Measurements from ENCODE around the gene DTNBP1.

DNA sequence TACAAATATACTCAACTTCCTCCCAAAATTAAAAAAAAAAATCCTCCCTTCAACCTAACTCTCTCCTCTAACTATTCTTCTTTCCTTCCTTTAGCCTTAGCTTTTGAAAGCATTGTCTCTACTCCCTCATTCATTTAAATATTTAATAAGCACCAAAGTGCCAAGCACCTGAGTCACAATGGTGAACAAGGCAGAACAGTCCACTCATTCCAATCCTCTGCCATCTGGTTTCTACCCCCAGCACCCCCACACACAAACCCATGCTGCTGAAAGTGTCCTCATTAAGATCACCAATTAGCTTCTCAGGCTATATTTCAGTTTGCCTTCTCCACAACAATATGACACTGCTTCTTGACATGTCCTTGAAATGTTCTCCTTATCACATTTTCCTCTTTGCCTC lies 76.3 kb downstream of the DTNBP1 start:
- TF ChIP-seq, protein P1, sequence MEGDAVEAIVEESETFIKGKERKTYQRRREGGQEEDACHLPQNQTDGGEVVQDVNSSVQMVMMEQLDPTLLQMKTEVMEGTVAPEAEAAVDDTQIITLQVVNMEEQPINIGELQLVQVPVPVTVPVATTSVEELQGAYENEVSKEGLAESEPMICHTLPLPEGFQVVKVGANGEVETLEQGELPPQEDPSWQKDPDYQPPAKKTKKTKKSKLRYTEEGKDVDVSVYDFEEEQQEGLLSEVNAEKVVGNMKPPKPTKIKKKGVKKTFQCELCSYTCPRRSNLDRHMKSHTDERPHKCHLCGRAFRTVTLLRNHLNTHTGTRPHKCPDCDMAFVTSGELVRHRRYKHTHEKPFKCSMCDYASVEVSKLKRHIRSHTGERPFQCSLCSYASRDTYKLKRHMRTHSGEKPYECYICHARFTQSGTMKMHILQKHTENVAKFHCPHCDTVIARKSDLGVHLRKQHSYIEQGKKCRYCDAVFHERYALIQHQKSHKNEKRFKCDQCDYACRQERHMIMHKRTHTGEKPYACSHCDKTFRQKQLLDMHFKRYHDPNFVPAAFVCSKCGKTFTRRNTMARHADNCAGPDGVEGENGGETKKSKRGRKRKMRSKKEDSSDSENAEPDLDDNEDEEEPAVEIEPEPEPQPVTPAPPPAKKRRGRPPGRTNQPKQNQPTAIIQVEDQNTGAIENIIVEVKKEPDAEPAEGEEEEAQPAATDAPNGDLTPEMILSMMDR (IDR thresholded peaks at IDR 0.05): no peak
- no peak for TF ChIP-seq POLR2A (IDR thresholded peaks at IDR 0.05)

Measured in testis (tissue), 2 donors.